NCI-H187 (cell line): Measurements from ENCODE around the gene CRTC3.
A peak's percentile ranks its signal among the peaks of the same experiment; 100 is the strongest.
"Not testable (repeated sequence)": the region's sequence is repeated elsewhere in the genome, so short reads cannot be mapped to it uniquely, and the experiment has no call there.

ENCODE experiments used
- DNase-seq, 2 experiments: peaks; one replicate each; lab custom pipeline; 2025; lab: John Stamatoyannopoulos, UW

The CRTC3 gene

DNA sequence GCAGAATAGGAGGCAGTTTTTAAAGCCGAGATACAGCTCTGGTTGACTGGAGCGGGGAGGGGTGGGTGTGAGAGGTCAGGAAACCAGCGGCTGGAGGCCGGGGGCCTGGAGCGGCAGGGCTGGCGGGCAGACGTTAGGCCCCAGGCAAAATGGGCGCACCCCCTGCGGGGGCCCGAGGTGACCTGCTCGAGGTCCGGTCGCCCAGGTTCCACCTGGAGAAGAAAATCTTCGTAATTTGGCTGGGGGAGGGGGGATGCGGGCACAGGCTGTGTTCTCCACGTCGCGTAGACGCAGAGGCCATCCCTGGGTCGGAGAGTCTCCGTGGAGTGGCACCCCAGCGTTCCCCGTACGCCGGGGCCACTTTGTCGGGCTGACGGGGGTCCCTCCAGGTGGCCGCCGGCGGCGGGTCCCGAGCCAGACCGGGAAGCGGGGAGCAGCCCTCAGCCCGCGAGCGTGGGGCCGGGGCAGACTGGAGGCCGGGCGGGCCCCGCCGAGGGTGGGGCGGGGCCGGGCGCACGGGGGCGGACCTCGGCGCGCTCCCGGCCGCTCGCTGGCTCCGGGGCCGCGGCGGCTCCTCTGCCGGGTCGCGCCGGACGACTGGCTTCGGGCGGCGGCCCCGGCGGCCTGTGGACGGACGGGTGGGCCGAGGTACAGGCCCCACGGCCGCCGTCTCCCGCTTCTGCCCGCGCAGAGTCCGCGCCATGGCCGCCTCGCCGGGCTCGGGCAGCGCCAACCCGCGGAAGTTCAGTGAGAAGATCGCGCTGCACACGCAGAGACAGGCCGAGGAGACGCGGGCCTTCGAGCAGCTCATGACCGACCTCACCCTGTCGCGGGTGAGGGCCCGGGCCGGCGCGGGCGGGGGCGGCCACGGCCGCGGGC, at the start of gene CRTC3:
Gene CRTC3, plus strand, starts transcription at position 553 of the 879 bp plus-strand sequence. Its CDS starts 149 bp downstream, at position 702.
- no peak for DNase-seq

- no peak for DNase-seq
These were observed 48.7 kb upstream of the CRTC3 start for GRCh38 chr15:90481023-90481422.

DNA sequence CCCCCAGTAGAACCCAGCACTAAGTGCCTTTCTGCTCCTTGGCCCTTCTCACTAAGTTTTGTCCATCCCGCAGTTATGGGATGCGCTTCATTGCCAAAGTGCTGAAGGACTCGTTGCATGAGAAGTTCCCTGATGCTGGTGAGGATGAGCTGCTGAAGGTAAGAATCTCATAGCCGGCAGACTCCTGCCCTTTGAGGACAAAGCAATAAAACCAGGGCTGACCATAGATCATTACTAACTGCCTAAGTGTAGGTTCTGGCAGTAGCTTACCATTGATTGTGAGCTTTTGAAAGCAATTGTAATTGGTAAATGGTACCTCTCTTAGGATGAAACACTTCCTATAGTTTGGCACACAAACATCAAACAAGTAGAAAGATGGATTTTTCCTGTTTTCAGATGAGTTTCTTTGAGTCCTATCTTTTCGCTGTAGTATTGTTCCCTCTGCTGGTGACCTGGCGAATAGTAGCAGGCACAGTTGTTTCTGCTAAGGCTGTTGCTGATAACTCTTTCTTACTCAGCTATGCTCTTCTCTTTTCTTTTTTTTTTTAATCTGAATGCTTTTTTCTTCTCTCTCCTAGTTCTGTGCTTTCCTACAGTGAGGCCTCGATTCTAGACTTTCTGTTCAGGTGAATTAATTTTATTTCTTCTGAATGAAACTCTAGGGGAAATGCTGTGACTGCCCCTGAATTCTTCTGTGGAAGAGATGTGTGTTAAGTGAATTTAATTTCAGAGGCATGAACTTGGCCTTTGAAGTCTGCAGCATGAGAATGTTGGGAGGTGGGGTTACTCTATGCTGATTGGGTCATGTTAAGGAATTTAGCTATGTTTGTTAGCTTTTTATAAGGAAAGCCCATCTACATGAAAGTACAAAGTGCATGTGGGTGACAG, 47.4 kb upstream of the CRTC3 start:
- peak in 1 of 2 experiments; percentile 1 for DNase-seq

GRCh38 chr15:90483012-90483307, 46.8 kb upstream of the CRTC3 start:
- DNase-seq = no peak

DNA sequence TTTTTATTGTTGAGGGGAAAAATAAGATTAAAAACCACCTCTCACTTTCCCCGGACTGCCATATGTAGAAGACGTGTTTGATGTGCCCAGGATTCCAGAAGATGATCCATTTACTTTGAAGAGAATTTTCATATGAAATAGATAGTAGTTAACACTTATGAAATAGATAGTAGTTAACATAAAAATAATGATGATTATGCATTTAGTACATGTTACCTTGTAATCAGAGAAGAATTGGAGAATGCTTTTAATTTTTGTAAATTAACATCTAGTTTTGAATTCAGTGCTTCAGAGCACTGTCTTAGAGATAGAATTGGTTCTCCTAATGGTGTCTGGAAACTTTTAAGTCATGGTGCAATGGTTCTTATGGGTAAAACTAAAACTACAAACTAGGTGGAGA, 46.1 kb upstream of the CRTC3 start:
- no peak for DNase-seq

GRCh38 chr15:90487186-90487585, 42.5 kb upstream of the CRTC3 start:
- no peak for DNase-seq

- no peak for DNase-seq
These were observed 40.2 kb upstream of the CRTC3 start for GRCh38 chr15:90489514-90489913.

DNA sequence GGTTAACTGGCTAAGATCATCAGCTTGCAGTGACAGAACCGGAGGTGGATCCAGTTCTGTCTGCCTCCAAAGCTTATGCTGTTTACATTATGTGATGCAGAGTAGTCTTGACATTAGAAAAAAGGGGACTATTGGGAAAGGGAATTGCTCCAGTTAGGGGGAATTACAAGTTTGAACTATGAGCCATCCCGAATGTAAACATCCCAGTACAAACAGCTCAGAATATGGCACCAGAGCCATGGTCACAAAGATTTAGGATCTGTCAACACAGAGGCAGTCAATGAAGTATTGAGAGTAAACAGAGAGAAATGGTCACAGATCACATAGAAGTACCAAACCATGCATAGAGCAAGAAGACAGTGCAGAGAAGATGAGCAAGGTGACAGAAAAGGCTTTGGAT, 39.8 kb upstream of the CRTC3 start:
- no peak for DNase-seq

GRCh38 chr15:90493647-90494046, 36.1 kb upstream of the CRTC3 start:
- no peak for DNase-seq

DNA sequence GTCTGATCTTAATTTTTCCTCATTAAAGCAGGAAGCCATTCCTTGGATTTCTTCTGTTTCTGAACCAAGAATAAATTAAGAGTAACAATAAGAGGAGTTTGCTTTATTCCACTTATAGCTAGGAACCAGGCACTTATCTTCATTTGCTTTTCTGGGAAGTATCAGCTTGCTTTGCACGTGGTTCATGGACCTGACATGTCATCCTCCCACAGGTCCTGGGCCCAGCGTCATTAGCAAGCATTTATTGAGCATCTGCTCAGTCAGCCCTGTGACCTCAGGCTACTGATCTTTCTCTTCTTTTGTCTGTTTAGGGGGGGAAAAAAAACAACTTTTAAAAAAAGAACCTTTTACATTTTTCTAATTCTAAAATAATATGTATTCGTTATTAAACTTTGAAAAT, 34.7 kb upstream of the CRTC3 start:
- DNase-seq = no peak

- DNase-seq = no peak
These were observed 32.9 kb upstream of the CRTC3 start for GRCh38 chr15:90496791-90497190.

GRCh38 chr15:90497376-90497775, 32.3 kb upstream of the CRTC3 start:
- DNase-seq = no peak

DNA sequence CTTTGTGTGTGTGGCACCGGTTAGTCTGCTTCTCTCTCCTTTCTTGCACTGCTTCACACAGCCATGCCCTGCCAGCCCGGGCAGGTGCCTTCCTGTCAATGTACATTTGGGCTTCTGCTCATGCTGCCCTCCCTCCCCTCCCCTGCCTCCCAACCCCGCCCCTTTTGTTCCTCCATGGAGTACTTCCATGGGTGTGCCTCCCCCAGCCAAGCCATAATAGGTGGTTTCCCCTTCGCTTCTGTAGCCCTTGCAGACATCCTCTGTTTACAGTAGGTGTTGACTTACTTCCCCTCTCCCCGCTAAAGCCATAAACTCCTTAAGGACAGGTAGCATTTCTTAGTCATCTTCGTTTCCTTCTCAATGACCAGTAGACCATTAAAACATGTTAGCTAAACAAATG, 31.8 kb upstream of the CRTC3 start:
- peak; percentile 6 to 20 for DNase-seq

GRCh38 chr15:90500171-90500570, 29.6 kb upstream of the CRTC3 start:
- no peak for DNase-seq

DNA sequence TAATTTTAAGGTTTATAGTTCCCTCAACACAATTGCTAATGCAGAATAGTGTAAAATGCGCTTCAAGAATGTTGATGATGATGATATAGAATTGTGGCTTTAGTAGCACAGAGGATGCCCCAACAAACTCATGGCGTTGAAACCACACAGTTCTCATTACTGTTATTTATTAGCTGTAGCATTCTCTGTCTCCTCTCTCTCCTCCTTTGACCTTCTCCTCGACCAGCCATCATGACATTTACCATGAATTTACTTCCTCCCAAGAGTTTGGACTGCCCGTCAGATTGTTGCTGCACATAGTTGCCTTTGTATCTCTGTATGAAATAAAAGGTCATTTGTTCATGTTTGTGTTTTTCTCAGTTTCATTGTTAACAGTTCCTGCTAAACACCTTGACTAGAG, 27.8 kb upstream of the CRTC3 start:
- DNase-seq = no peak

DNA sequence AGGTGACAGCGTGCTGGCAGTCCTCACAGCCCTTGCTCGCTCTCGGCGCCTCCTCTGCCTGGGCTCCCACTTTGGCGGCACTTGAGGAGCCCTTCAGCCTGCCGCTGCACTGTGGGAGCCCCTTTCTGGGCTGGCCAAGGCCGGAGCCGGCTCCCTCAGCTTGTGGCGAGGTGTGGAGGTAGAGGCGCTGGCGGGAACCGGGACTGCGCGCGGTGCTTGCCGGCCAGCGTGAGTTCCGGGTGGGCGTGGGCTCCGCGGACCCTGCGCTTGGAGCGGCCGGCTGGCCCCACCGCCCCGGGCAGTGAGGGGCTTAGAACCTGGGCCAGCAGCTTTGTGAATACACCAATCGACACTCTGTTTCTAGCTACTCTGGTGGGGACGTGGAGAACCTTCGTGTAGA, 18.9 kb upstream of the CRTC3 start:
- DNase-seq = not testable (repeated sequence)

GRCh38 chr15:90511211-90511618, 18.5 kb upstream of the CRTC3 start:
- DNase-seq = not testable (repeated sequence)

GRCh38 chr15:90512276-90512675, 17.4 kb upstream of the CRTC3 start:
- DNase-seq = no peak

GRCh38 chr15:90512981-90513380, 16.7 kb upstream of the CRTC3 start:
- no peak for DNase-seq

- DNase-seq = no peak
These were observed 16.3 kb upstream of the CRTC3 start for GRCh38 chr15:90513448-90513847.

DNA sequence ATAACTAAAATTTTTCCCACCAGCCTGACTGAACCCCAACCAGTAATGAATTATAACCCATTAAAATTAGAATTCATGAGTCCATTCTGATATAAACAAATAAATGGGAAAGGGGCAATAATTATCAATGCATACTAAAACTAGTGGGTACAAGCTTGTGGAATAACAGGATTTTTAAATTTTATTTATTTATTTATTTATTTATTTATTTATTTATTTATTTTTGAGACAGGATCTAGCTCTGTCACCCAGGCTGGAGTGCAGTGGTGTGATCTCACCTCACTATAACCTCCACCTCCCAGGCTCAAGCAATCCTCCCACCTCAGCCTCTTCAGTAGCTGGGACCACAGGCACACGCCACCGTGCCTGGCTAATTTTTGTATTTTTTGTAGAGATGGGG, 15.8 kb upstream of the CRTC3 start:
- DNase-seq = not testable (repeated sequence)

GRCh38 chr15:90519688-90520087, 10.0 kb upstream of the CRTC3 start:
- DNase-seq = no peak

DNA sequence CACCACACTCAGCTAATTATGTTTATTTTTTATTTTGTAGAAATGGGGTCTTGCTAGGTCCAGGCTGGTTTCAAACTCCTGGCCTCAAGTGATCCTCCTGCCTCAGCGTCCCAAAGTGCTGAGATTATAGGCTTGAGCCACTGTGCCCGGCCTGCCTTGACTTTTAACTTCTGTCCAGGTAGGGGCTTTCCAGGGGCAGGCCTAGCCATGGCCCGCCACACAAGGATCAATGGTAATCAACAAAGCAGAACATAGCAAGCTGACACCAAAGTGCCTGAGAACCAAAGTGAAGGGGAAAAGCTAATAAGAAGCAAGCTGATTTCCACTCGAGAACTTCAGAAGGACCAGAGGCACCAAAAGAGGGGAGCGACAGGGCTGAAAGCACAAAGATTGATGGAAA, 9.4 kb upstream of the CRTC3 start:
- DNase-seq = no peak
